Caki2 (cell line): Measurements from ENCODE around the gene TOE1. TPM values are rescaled to one million over a fixed set of nuclear protein-coding genes. Genes with fewer than 3 reads are reported as not detected.

Source experiments
- DNase-seq: peaks from one replicate; pipeline ENCODE4 v3.0.0-alpha.2; 2015; ENCODE audit warnings: low read depth
- in situ Hi-C: cut with HindIII; loops from 2 replicates; pipeline ENCODE4 v1.10.0; 2016; ENCODE audit warnings: low sequenced_read_pairs, low pct_unique_long_range_greater_than_20kb, mixed read lengths
- total RNA-seq: library from RNA; depleted of rRNA; stranded (reverse); fragments of >200 nt; shearing (Covaris generic); gene quantifications from 2 replicates; pipeline ENCODE4 v1.2.3, GENCODE V29; 2014; ENCODE audit warnings: low replicate concordance

The TOE1 gene
- total RNA-seq, 1 experiment from 2014 or later: 11.5 TPM

DNA sequence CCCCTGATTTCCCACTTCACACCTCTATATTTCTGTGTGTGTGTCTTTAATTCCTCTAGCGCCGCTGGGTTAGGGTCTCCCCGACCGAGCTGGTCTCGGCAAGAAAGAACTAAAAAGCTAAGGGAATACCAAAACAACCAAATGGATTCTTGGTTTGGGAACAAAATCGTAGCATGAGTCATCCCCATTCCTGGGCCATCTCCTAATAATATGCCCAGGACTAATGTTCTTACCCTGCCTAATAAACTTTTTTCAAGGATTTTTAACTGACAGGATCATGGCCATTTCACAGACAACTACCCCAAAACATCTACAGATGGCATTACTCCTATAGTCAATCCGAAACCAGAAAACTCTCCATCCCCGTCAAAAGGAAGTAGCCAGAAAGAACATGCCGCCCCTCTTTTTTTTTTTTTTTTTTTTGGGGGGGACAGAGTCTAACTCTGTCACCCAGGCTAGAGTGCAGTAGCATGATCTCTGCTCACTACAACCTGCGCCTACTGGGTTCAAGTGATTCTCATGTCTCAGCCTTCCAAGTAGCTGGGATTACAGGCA is 17.4 kb upstream of the TOE1 start:
- no peak for DNase-seq
- in situ Hi-C loops: no loop called here

DNA sequence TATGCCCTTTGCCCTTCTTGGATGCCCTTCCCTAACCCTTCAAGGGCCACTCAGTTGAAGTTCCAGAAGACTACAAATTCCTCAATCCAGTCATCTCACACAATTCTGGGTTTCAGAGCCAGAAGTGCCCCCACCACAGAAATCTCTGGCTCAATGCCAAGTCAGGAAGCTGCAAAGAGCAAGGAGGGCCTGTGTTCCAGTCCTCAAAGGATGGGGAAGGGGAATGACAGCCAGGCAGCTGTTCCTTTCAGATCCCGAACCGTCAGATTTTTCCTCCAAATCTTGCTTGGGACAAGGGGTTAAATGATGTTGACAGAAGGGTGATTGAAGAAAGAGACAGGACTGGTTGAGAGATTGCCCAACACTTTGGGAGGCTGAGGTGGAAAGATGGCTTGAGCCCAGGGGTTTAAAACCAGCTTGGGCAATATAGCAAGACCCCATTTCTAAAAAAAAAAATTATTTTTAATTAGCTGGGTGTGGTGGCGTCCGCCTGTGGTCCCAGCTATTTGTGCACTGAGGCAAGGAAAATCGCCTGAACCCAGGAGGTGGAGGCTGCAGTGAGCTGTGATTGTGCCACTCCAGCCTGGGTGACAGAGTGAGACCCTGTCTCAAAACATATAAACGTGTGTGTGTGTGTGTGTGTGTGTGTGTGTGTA is 14.0 kb upstream of the TOE1 start:
- in situ Hi-C loops: no loop called here
- DNase-seq: no peak

DNA sequence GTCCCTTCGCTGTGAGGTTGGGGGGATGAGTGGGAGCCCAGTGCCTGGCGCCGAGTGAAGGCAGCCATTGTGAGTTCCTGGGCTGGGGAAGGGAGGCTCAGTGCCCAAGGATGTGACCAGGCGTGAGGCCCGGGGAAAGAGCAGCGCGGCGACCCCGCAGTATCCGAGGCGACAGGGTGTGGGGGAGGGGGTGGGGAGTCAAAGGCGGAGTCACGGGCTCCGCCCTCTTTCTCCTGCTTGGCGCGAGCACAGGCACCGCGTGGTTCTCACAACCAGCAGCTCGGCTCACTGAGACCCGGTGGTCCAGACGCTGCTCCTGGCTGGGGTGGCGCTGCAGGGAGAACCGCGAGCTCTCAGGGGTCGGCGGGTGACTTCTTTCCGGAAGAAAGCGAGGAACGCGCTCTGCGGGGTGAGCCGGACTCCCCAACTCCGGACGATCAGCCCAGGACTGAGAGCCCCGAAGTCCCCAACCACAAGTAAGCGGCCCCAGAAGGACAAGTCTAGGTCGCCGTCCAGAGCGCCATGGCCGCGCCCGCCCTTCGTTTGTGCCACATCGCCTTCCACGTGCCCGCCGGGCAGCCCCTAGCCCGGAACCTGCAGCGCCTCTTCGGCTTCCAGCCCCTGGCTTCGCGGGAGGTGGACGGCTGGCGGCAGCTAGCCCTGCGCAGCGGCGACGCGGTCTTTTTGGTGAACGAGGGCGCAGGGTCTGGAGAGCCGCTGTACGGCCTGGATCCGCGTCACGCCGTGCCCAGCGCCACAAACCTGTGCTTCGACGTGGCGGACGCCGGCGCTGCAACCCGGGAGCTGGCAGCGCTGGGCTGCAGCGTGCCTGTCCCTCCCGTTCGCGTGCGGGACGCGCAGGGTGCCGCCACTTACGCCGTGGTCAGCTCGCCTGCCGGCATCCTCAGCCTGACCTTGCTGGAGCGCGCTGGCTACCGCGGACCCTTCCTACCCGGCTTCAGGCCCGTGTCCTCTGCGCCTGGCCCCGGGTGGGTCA is 13.0 kb upstream of the TOE1 start, which contains the start of gene HPDL:
HPDL (plus strand) TSS at position 269 of the 997 bp plus-strand sequence; CDS start at position 523, 254 bp downstream.
- in situ Hi-C loops: no loop called here
- peak; percentile 33 for DNase-seq

DNA sequence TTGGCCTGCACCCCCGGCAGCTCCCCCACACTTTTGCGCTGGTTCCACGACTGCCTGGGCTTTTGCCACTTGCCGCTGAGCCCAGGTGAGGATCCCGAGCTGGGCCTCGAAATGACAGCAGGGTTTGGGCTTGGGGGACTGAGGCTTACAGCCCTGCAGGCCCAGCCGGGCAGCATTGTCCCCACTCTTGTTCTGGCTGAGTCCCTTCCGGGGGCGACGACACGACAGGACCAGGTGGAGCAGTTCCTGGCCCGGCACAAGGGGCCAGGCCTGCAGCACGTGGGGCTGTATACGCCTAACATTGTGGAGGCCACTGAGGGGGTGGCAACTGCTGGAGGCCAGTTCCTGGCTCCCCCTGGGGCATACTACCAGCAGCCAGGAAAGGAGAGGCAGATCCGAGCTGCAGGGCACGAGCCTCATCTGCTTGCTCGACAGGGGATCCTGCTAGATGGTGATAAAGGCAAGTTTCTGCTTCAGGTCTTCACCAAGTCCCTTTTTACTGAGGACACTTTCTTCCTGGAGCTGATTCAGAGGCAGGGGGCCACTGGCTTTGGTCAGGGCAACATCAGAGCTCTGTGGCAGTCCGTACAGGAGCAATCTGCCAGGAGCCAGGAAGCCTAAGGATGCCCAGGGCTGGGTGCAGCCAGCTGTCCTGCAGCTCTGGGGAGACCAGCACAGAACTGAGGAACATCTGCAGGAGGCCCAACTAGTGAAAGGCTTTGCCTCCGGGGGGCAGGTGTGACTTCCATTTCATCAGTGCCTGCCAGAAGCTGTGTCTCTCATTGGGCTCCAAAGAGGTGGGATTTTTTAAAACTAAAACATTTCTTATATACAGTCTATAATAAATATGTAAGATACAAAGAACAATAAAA is 12.1 kb upstream of the TOE1 start:
- in situ Hi-C loops: no loop called here
- no peak for DNase-seq

DNA sequence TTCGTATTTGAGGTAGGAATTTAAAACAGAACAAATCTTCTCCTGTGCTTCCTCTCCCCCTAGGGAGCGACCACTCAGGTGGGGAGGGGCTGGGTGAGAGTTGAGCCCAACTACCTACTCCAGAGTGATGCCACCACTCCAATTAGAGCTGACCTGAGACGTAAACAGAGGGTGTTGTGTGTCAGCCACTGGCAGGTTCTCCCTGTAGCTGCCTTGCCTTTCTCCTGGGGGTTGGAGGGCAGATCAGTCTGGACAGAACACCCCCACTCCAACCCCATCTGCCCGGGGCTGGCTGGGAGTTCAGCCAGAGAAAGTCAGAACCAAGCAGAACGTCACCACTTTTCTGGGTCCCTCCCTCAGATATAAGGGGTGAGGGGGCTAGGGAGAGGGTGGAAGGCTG is 11.3 kb upstream of the TOE1 start:
- in situ Hi-C loops: no loop called here
- DNase-seq: no peak

DNA sequence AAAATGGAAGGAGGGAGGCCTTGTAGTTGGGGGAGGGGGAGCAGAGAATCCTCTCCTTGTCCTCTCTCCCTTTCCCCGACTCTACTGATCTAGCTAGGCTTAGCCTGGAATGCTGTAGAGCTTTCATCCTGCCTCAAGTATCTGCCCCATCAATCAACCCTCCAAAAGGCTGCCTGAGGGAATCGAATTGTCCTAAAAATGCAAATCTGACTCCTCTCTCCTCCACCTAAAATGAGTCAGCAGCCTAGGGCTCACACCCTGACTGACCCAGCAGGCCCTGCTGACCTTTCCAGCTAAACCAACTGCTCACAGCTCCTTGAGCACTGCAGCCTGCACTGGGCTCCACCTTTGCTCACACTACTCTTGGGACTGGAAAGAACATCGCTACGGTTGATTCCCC is 10.5 kb upstream of the TOE1 start:
- in situ Hi-C loops: no loop called here
- no peak for DNase-seq

DNA sequence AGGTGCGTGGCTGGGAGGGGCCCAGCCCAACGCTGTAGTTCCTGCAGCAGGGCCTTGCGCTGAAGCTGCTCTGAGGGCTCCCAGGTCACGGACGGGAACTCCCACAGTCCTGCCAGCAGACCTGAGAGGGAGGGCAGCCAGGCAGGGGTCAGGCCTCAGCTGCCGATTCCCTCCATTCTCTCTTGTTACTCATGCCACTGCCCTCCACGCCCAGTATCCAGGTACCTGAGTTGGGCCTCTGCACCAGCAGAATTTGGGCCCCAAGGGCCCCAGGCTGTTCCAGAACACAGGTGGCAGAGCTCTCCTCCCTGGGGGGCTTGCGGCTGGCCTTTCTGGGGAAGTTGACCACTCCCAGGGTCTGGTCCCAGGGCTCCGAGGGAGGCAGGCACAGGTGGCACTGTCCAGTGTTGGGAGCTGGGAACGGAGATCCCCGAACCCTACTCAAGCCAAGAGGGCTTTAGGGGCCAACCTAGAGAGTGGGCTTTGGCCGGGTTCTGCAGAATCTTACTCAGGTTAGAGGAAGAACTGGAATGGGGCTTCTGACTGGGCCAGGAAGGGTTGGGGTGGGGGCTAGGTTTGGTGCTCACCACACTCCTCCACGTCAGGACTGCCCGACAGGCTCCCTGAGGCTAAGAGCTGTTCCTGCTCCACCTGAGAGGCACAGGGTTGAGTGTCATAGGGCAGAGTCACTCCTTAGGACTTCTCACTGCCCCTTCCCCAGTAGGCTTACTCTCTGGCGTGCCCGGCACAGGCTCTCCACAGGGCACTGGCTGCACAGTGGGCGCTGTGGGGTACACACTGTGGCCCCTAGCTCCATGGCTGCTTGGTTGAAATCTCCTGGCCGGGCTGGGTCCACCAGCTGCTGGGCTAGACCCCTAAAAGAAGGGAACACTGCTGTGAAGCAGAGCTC is 8.3 kb upstream of the TOE1 start:
- no peak for DNase-seq
- in situ Hi-C loops: no loop called here

DNA sequence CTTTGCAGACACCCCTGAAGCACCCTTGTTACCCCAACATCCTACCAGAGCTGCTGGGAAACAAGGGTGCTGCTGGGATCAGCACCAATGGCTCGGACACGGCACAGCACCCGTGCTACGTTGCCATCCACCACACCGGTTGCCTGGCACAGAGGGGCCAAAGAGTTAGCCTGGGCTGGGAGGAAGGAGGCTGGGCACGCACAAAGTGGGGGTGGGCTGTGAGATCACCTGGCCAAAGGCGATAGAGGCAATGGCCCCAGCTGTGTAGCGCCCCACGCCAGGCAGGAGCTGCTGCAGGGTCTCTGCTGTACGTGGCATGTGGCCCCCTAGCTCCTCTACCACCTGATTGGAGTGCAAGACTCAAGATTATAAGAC is 7.6 kb upstream of the TOE1 start:
- DNase-seq: no peak
- in situ Hi-C loops: no loop called here

DNA sequence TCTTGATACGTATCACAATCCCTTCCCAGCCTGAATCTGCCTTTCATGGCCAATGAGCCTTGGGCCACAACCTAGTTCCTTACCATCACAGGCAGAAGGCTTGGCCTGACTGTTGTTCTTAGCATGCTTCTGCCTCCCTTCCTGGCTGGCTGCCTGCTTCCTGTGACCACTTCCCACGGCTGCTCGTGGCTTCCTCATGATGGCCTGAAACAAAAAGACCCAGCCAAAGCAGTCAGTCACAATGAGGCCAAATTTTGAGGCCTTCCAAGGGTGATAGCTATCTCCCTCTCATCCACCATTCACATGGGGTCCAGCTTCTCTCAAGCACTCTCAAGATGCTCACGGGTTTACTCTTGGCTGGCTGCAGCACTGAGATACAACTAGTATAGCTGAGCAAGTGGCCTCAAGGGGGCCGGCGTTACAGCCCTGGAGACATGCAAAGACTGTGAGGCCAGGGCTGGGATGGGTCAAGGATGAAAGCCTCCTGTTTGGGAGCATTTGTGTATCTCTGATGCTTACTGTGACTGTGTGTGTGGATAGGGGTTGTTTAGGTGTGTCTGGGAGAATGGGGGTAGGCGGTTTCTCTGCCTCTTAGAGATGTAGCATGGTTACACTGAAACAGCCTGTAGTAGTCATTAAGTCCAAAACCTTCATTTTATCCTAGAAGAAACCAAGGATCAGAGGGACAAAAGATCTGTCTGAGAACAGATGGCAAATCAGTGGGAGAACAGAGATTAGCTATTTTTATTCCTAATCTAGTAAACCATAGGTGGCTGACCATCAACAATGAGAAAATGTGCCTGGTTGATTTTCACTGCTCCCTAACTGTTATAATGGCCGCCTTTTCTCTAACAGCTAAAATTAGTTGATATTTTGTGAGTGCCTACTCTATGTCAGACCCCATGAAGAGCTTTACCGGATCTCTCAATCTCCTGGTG is 5.4 kb upstream of the TOE1 start:
- no peak for DNase-seq
- in situ Hi-C loops: no loop called here

DNA sequence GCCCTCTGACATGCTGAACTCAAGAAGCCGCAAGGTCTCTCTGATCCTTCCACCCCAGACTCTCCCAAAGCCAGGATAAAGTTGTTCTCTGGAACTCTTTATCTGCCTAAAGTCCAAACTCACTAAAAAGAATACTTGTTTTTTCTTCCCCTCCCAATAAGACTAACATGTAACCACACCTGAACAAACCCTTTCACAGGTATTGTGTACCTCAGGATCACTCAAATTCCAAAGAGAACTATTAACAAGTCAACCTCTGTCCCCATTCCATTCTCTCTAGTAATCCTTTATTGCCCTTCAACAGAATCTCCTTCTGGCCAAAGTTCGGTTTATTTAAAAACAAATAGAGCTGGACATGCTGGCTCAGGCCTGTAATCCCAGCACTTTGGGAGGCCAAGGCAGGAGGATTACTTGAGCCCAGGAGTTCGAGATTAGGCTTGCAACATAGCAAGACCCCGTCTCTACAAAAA is 4.1 kb upstream of the TOE1 start:
- in situ Hi-C loops: no loop called here
- no peak for DNase-seq

DNA sequence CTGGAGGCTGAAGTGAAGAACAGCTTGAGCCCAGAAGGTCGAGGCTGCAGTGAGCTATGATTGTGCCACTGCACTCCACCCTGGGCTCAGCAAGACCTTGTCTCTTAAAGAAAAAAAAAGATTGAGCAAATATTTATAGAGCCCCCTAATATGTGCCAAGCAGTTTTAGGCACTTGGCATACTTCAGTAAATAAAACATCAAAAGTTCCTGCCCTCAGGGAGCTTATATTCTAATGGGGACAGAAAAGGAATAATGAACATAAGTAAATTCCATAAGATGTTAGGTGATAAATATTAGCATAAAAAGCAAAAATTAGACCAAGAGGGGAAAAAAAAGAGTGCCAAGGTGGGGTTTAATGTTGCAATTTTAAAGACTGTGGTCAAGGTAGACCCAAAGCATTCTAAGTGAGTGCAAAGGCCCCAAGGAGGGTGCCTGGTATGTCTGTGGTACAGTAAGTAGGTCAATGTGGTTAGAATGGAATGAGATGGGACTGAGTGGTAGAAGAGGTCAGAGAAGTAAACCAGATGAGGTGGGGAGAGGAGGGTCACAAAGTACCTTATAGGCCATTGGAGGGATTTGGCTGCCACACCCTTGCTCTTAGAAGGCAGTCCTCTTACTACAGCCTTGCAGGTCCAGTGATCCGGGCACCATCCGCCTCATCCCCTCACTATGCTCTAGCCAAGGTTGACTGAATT is 2.2 kb upstream of the TOE1 start:
- in situ Hi-C loops: no loop called here
- DNase-seq: no peak

DNA sequence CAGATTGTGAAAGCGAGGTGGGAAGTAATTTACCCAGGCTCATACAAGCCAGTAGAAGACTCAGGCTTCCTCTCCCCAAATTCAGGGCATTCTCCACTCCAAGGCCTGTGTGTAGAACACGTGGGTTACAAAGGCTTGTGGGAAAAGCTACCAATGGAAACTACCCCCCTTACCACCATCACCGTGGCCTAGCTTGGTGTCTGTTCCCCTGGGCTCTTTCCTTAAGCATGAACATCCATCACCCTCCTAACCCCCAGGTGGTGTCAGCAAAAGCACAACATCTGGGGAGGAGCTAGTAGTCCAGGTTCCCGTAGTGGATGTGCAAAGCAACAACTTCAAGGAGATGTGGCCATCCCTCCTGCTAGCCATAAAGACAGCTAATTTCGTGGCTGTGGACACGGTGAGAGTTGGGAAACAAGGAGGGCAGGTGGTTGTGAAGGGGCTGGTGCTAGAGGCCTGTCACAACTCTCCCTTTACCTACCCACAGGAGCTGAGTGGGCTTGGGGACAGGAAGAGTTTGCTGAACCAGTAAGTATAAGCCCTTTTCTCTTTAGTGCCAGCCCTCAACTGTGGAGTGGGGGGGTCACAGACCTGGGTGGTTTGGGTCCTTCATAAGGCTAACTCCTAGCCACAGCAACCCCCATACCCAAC is 971 bp downstream of the TOE1 start:
- DNase-seq: peak; percentile 17
- in situ Hi-C loops: no loop called here

DNA sequence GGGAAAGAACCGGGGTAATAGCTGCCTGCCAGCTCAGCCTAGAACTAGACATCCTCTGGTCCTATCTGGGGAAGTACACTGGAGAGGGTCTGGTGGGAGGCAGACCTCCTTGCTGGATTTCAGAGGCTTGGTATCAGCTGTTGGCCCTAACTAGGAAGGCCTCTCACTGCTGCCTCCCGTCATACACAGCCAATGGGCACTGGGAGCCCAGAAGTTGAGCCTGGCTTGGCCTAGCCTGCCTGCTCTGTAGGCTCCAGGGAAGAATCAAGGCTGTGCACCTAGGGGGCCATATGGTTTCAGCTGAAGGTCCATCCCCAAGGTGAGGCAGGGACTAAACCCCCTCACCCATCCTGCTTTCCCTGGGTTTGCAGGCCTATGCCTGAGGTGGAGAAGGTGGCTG is 4.5 kb downstream of the TOE1 start:
- in situ Hi-C loops: no loop called here

DNA sequence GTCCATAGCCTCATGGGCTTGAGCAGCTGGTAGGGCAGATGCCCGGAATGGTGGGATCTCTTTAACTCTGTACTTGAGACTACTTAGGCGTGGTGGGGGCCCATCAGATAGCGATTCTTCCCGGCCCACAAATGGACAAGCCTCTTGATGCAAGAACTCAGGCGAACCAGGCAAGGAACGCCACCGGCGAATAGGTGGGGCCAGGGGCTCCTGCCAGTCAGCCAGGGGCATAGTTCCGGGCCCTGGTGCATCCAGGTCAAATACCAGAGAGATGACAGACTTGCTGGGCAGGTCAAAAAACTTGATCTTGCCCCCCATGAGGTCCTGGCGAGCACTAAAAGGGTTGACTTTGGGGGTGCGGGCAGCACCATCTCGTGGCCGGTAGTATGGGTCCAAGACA is 5.0 kb downstream of the TOE1 start:
- DNase-seq: no peak
- in situ Hi-C loops: no loop called here

More for the DNA sequence above, 4.5 kb downstream of the TOE1 start:
- no peak for DNase-seq

DNA sequence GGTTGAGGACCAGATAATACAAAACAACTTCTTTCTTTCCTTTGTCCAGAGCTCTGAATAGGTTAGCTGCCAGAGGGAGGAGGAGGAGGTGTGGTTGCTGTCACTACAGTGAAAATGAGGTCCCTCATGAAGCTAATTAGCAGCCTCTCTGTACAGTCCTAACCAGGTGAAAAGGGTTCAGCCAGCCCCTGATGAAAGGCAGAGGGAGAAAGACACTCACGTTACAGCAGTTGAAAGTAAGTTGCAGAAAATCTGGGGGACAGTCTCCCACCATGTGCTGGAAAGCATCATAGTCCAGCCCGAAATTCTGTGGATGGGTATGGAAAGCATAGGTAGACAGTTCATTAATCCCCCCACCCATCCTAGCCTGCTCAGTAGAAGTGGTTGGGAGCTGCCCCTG is 6.5 kb downstream of the TOE1 start:
- in situ Hi-C loops: no loop called here
- DNase-seq: no peak
